ENCODE results near the gene MAP4K3. TPM values are rescaled to one million over a fixed set of nuclear protein-coding genes. Genes with fewer than 3 reads are reported as not detected.
"Not testable (repeated sequence)": the region's sequence is repeated elsewhere in the genome, so short reads cannot be mapped to it uniquely, and the experiment has no call there.

MAP4K3 gene
- polyA plus RNA-seq, 1 donor from 2014 or later = 1.1 TPM

GRCh38 chr2:39405364-39405763 is 31.7 kb downstream of the MAP4K3 start:
- Mint-ChIP-seq H3K4me3 (no peak overlapping the region), H3K9me3 (no peaks in the 10 kb centered on the region), H3K4me1 (peaks cover 13 to 31% (median 30%) of the 10 kb centered on the region in 3 donors), H3K36me3 (no peaks in the 10 kb centered on the region), H3K27me3 (no peaks in the 10 kb centered on the region), H3K27ac (no peak overlapping the region)

GRCh38 chr2:39403311-39403710 is 33.8 kb downstream of the MAP4K3 start:
- peak overlapping the region in 1 of 3 donors; percentile 50 for H3K27ac Mint-ChIP-seq
- peaks cover 10 to 24% (median 22%) of the 10 kb centered on the region in 3 donors for H3K4me1 Mint-ChIP-seq
- H3K36me3 Mint-ChIP-seq = peaks cover 2% of the 10 kb centered on the region
- no peaks in the 10 kb centered on the region for H3K9me3 Mint-ChIP-seq
- no peaks in the 10 kb centered on the region for H3K27me3 Mint-ChIP-seq
- peak overlapping the region in 1 of 4 donors; percentile 3 for H3K4me3 Mint-ChIP-seq

DNA sequence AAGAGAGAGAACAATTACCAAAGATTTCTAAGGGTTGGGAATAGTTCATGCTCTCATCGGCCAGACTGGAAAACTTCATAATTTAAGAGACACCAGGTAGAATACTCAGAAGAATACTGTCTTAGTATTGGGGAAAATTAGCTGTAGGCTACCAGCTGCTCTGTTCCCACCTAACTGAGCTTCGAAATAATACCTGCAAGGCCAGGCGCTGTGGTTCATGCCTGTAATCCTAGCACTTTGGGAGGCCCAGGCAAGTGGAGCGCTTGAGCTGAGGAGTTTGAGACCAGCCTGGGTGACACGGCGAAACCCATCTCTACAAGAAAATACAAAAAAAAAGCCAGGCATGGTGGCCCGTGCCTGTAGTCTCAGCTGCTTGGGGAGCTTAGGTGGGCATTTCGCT is 35.8 kb downstream of the MAP4K3 start:
- Mint-ChIP-seq H3K27ac (peak overlapping the region in 1 of 3 donors; percentile 32), H3K36me3 (peaks cover 2% of the 10 kb centered on the region), H3K9me3 (no peaks in the 10 kb centered on the region), H3K27me3 (no peaks in the 10 kb centered on the region), H3K4me1 (peaks cover 5 to 18% (median 14%) of the 10 kb centered on the region in 3 donors), H3K4me3 (no peak overlapping the region)

DNA sequence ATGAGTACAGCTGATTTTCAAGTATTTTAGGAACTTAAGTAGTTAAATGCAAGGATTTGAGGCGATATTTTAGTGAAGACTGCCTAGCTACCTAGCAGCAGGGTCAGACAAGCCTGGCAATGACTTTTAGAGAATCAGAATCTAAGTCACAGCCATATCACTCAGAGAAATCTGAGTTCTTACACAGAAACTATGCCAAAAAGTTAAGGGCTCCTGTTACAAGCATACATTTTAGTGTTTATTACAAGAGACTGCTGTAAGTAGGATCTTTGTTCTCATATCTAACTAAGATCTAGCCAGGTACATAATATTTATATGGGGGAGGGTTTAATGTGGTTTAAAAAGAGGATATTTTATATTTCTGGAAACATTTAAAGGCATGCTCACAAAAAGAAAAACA is 37.5 kb downstream of the MAP4K3 start:
- Mint-ChIP-seq H3K27ac (peak overlapping the region in 1 of 3 donors; percentile 23), H3K36me3 (peaks cover 2% of the 10 kb centered on the region), H3K4me1 (peaks cover 5 to 18% (median 14%) of the 10 kb centered on the region in 3 donors), H3K27me3 (no peaks in the 10 kb centered on the region), H3K4me3 (no peak overlapping the region), H3K9me3 (no peaks in the 10 kb centered on the region)

DNA sequence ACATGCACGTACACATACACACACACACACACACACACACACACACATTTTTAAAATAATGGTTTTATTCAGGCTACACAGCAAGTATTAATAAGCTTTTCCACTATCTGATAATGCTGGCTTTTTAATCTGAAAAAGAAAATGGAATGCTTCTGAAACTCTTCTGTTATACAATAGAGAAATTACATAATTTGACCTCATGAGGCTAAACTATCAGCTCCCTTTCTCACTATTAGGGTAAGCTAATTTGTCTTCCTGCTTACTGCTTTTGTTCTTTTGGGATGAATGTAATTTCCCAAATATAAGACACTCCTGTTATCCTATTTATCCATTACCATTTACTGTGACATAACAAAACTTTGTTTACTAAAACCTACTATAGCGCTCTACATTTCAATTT is 41.8 kb downstream of the MAP4K3 start:
- H3K27me3 Mint-ChIP-seq = no peaks in the 10 kb centered on the region
- peaks cover 2% of the 10 kb centered on the region for H3K36me3 Mint-ChIP-seq
- H3K27ac Mint-ChIP-seq = no peak overlapping the region
- H3K4me1 Mint-ChIP-seq = peaks cover 2 to 8% (median 3%) of the 10 kb centered on the region in 3 donors
- no peaks in the 10 kb centered on the region for H3K9me3 Mint-ChIP-seq
- no peak overlapping the region for H3K4me3 Mint-ChIP-seq

GRCh38 chr2:39394516-39394961 is 42.5 kb downstream of the MAP4K3 start:
- H3K27ac Mint-ChIP-seq = no peak overlapping the region
- H3K4me1 Mint-ChIP-seq = peaks cover 2 to 5% (median 3%) of the 10 kb centered on the region in 3 donors
- no peaks in the 10 kb centered on the region for H3K27me3 Mint-ChIP-seq
- H3K9me3 Mint-ChIP-seq = no peaks in the 10 kb centered on the region
- H3K4me3 Mint-ChIP-seq = no peak overlapping the region
- peaks cover 2% of the 10 kb centered on the region for H3K36me3 Mint-ChIP-seq

GRCh38 chr2:39392672-39393071 is 44.4 kb downstream of the MAP4K3 start:
- Mint-ChIP-seq H3K9me3 (no peaks in the 10 kb centered on the region), H3K36me3 (no peaks in the 10 kb centered on the region), H3K27ac (no peak overlapping the region), H3K4me3 (no peak overlapping the region), H3K27me3 (no peaks in the 10 kb centered on the region), H3K4me1 (peaks cover 2 to 5% (median 3%) of the 10 kb centered on the region in 3 donors)

- Mint-ChIP-seq H3K36me3 (no peaks in the 10 kb centered on the region), H3K27ac (no peak overlapping the region), H3K4me3 (no peak overlapping the region), H3K9me3 (no peaks in the 10 kb centered on the region), H3K27me3 (no peaks in the 10 kb centered on the region), H3K4me1 (peaks cover 2 to 8% (median 5%) of the 10 kb centered on the region in 3 donors)
These were observed 46.9 kb downstream of the MAP4K3 start for GRCh38 chr2:39390216-39390615.

DNA sequence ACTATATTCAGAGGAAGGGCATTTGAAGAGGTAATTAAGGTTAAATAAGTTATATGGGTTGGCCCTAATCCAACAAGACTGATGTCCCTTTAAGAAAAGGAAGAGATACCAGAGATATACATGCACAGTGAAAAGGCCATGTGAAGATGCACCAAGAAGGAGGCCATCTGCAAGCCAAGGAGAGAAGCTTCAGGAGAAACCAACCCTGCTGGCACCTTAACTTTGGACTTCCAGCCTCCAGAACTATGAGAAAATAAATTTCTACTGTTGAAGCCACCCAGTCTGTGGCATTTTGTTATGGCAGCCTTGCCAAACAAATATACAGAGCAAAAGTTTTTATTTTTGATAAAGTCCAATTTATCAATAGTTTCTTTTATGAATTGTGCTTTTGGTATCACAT is 51.0 kb downstream of the MAP4K3 start:
- Mint-ChIP-seq H3K27me3 (no peaks in the 10 kb centered on the region), H3K36me3 (peaks cover 1% of the 10 kb centered on the region), H3K4me1 (peaks cover 0 to 7% (median 0%) of the 10 kb centered on the region in 3 donors), H3K27ac (no peak overlapping the region), H3K4me3 (no peak overlapping the region), H3K9me3 (no peaks in the 10 kb centered on the region)

- peaks cover 1% of the 10 kb centered on the region for H3K36me3 Mint-ChIP-seq
- no peaks in the 10 kb centered on the region for H3K9me3 Mint-ChIP-seq
- no peak overlapping the region for H3K4me3 Mint-ChIP-seq
- H3K4me1 Mint-ChIP-seq = peaks cover 0 to 7% (median 5%) of the 10 kb centered on the region in 3 donors
- no peaks in the 10 kb centered on the region for H3K27me3 Mint-ChIP-seq
- H3K27ac Mint-ChIP-seq = no peak overlapping the region
These were observed 51.9 kb downstream of the MAP4K3 start for GRCh38 chr2:39385172-39385571.

DNA sequence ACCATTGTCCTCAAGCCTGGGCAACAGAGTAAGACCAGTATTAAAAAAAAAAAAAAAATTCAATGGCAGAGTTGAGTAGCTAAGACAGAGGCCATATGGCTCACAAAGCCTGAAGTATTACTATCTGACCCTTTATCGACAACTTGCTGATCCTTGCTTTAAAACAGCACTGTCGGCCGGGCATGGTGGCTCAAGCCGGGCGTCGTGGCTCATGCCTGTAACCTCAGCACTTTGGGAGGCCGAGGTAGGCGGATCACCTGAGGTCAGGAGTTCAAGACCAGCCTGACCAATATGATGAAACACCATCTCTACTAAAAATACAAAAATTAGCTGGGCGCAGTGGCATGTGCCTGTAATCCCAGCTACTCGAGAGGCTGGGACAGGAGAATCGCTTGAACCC is 53.0 kb downstream of the MAP4K3 start:
- H3K4me1 Mint-ChIP-seq, H3K36me3 Mint-ChIP-seq, H3K27me3 Mint-ChIP-seq, H3K4me3 Mint-ChIP-seq, H3K9me3 Mint-ChIP-seq, H3K27ac Mint-ChIP-seq: not testable (repeated sequence)

GRCh38 chr2:39383146-39383545 is 53.9 kb downstream of the MAP4K3 start:
- Mint-ChIP-seq H3K27ac (no peak overlapping the region), H3K27me3 (no peaks in the 10 kb centered on the region), H3K4me3 (no peak overlapping the region), H3K36me3 (peaks cover 1% of the 10 kb centered on the region), H3K4me1 (peaks cover 0 to 10% (median 8%) of the 10 kb centered on the region in 3 donors), H3K9me3 (no peaks in the 10 kb centered on the region)

- Mint-ChIP-seq H3K9me3 (no peaks in the 10 kb centered on the region), H3K27me3 (no peaks in the 10 kb centered on the region), H3K4me3 (no peak overlapping the region), H3K36me3 (peaks cover 1% of the 10 kb centered on the region), H3K27ac (no peak overlapping the region), H3K4me1 (peaks cover 7 to 17% (median 14%) of the 10 kb centered on the region in 3 donors)
These were observed 55.4 kb downstream of the MAP4K3 start for GRCh38 chr2:39381653-39382052.

DNA sequence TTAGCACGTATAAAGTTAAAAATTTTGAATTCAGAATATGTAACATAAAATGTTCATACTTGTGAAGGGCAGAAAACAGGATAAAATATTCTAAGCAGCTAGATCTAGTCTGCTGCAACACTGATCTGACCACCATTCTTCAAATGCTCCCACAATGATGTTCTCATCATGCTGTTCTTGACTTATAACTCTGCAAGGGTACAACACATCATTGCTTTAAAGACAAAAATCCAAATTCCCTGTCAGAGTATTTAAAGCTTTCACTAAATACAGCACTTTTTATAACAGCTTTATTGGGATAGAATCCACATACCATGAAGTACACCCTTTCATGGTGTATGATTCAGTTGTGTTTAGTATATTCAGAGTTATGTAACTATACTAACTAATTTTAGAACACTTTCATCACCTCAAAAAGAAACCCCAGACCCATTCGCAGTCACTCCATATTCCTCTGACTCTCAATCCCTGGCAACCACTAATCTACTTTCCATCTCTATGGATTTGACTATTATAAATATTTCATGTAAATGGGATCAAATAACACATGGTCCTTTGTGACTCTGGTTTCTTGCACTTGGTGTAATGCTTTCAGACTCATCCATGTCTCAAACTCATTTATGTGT is 56.4 kb downstream of the MAP4K3 start:
- Mint-ChIP-seq H3K27me3 (no peaks in the 10 kb centered on the region), H3K9me3 (peaks cover 0 to 4% (median 0%) of the 10 kb centered on the region in 3 donors), H3K27ac (no peak overlapping the region), H3K4me1 (peaks cover 7 to 17% (median 14%) of the 10 kb centered on the region in 3 donors), H3K4me3 (no peak overlapping the region), H3K36me3 (peaks cover 6% of the 10 kb centered on the region)

GRCh38 chr2:39379643-39380524 is 57.2 kb downstream of the MAP4K3 start:
- Mint-ChIP-seq H3K36me3 (peaks cover 6% of the 10 kb centered on the region), H3K27ac (peak overlapping the region in 1 of 3 donors; percentile 89), H3K9me3 (peaks cover 0 to 8% (median 3%) of the 10 kb centered on the region in 3 donors), H3K27me3 (no peaks in the 10 kb centered on the region), H3K4me3 (no peak overlapping the region), H3K4me1 (peaks cover 7 to 17% (median 14%) of the 10 kb centered on the region in 3 donors)

Data from IgD-negative memory B cell (primary cell).